Activated T-cell treated with anti-CD3 and anti-CD28 coated beads, Interleukin-2, amount 50 U/mL, for 48 hours (primary cell): ENCODE data around the gene FBLN7.
"Not testable (repeated sequence)": the region's sequence is repeated elsewhere in the genome, so short reads cannot be mapped to it uniquely, and the experiment has no call there.

Experiments
- DNase-seq, 2 experiments: peaks; one replicate each; pipeline ENCODE4 v3.0.0-alpha.2; 2020

FBLN7 gene

DNA sequence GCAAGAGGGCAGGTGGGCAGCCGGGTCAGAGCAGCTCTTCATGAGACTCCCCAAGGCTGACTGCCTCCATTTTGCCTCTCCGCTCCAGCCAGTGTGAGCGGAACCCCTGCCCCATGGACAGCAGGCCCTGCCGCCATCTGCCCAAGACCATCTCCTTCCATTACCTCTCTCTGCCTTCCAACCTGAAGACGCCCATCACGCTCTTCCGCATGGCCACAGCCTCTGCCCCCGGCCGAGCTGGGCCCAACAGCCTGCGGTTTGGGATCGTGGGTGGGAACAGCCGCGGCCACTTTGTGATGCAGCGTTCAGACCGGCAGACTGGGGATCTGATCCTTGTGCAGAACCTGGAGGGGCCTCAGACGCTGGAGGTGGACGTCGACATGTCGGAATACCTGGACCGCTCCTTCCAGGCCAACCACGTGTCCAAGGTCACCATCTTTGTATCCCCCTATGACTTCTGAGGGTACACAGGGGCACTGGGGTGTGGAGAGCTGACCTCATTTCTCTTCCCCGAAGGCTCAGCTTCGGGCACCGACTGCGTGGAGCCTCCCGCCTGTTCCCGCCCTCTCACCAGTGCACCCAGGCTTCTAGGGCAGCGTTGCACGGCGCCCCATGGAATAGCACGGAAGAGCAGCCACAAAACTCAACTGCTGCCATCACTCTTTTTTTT lies 49.0 kb downstream of the FBLN7 start:
- no peak for DNase-seq

DNA sequence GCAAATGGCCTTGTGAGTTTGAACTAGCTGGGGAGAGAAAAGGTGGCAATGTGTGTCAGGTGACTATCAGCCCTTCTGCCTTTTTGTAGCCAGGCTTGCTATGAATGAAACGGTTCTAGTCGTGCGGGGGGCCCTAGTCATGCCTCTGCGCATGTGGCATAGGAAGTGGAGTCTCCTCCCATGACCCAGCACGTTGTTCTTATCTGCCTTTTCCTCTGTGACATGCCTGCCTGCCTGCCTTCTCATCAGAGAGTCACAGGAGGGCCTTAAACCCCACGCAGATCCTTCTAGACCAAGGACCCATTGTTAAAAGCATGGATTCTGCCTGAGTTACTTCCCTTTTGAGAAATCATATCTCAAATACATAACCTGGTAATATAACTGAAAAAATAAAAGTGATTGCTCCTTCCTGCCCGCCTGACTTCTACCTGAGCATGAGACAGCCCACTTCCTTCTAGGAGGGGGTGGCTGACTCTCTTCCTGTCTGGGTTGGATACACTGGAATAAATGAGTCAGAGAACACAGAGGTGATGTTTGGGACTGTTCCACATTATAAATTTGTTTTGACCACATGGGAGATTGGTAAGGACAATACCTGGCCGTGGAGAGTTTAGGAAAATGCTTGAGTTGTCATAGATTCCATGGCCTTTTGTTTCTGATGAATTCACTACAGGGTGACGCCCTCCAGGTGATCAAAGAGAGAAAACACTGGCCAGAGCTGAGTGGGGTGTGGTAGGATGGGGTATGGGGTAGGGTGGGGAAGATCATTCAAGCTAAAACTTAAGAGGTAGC lies 49.8 kb downstream of the FBLN7 start:
- DNase-seq, result peak; percentile 82 to 83

DNA sequence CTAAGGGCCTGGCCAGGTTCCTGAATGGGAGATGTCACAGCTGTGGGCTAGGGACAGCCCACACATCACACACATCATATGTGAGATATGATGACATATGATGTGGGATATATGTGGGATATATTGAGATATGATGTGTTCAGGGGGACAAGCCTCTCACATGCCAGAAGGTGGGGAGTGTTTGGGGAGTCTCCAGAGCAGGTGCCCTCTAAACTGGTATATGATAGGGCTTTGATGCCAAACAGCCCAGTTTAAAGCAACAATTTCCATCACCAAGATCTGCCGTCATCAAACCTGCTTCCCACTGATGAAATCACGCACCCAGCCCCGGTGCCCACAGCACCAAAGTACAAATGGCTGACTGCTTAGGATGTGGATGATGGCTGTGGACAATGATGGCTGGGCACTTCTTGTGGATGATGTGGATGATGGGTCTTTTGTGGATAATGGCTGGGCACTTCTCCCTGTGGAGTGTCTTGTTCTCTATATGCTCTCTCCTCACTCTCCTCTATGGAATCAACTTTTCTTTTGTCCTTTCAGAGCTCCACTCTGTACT lies 50.9 kb downstream of the FBLN7 start:
- DNase-seq, result peak in 1 of 2 experiments; percentile 43

DNA sequence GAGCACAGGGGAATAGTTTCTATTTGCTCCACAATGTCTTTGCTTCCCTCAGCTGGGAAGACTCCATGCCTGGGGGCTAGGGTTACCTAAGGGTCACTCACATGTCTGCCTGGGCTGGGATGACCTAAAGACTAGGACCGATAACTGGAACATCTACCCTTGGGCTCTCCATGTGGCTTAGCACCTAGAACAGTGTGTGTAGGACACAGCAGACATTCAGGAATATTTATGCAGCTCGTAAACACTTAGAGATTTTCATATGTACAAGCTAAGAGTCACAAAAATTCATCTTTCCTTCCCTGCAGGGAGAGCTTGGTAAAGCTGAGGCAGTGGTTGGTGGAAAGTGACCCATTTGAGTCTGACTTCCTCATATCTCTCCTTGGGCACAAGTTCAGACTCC lies 55.8 kb downstream of the FBLN7 start:
- no peak for DNase-seq

DNA sequence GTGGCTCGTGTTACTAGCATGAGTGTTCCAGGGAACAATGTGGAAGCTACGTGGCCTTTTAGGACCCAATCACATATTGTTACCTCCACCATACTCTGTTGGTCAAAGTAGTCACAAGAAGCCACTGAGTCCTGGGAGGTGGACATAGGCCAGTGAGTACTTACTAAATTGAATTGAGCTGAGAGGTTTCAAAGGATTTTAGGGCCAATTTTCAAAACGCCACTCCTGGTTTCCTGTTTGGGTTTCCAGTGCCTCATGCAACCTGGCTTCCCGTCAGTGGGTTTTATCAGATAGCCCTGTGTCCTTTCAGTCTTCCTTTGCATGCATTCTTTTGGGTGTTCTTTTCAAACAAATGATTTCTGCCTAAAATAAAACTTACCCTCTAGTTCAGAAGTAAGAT lies 56.3 kb downstream of the FBLN7 start:
- no peak for DNase-seq

DNA sequence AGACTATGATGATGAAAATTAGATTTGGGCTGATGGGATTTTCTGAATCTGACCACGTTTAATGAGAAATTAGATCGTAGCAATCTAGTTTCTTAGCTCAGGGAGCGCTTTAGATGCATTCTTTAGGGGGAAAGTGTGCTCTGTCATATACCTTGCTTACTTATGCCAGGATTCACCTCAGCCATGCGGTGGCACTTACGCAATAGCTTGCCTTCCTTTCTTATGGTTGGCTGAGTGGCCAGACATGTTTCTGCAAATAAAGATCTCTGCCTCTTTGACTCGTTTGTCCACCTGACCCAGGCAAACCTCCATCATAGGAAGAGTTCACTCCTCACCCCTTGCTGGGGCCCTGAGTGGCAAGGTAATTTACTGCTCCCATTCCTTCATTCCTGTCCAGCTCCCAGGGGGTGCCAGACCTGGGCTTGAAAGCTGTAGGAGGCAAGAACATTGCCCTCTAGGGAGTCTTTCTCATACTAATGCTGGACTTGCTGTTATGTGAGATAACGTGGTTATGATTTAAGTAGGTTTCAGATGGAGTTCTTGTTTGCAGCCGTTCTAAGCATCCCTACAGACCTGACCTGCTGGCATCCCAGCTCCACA lies 57.1 kb downstream of the FBLN7 start:
- no peak for DNase-seq

DNA sequence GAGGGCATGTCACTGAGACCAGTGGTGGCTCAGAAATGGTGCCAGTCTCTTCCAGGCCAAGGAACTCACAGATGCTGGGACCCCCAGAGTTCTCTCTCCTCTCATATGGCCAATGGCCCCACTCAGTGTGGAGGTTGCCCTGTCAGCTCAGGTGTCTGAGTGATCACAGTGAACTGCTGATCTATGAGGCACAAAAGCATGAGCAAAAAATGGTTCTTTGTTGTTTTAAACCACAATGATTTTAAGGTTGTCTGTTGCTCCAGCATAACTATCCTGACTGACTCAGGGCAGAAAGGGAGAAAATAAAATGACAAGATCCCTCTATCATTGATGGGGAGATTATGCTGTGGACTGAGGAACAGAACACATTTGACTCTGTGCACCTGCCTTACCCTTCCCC lies 57.8 kb downstream of the FBLN7 start:
- no peak for DNase-seq

DNA sequence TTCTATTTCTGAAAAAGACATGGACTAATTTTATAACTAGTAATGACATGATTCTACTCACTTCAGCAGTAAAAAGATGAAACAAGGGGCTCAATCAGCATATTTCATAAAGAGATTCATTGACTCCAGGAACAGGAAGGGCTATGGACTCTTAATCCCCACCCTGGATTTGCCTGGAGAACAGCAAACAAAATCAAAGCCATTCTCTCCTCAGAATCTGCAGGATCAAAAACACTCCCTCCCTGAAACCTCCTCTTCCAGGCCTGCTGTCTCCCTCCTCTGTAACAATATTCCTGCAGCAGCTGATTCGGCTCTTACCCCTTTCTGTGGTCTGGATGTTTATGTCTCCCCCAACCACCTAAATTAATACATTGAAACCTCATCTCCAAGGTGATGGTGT lies 59.7 kb downstream of the FBLN7 start:
- DNase-seq, result no peak

DNA sequence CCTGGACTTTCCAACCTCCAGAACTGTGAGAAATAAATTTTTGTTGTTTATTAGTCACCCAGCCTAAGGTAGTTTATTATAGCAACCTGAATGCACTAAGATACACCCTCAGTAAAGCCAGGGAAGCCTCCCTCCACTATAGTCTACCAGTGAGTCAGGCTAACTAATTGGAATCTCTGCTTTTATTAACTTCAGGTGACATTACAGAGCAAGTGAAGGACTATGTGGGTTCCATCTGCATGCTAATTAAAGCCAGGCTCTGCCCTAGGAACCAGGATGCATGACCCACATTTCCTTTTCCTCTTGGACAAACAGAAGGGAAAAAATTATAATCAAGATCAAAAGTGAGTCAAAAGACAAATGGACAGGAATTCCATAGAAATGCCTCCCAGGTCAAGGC lies 60.6 kb downstream of the FBLN7 start:
- no peak for DNase-seq

DNA sequence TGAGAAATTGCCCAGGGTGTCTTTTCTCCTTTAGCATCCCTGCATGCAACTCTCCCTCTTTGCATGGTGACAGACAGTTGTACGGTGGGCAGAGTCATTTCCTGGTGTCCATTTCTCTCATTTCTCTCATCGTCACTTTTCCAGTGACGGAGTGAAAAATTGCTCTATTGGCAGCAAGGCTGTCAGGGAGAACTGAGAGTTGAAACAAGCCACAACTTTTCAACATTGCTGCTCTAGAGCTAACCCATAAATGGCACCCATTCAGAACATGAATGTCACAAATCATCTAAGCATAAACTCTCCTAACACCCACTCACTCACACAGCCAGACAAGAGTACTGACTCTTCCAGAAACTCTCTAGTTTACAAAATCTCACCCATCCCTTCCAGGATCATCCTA lies 61.0 kb downstream of the FBLN7 start:
- no peak for DNase-seq

DNA sequence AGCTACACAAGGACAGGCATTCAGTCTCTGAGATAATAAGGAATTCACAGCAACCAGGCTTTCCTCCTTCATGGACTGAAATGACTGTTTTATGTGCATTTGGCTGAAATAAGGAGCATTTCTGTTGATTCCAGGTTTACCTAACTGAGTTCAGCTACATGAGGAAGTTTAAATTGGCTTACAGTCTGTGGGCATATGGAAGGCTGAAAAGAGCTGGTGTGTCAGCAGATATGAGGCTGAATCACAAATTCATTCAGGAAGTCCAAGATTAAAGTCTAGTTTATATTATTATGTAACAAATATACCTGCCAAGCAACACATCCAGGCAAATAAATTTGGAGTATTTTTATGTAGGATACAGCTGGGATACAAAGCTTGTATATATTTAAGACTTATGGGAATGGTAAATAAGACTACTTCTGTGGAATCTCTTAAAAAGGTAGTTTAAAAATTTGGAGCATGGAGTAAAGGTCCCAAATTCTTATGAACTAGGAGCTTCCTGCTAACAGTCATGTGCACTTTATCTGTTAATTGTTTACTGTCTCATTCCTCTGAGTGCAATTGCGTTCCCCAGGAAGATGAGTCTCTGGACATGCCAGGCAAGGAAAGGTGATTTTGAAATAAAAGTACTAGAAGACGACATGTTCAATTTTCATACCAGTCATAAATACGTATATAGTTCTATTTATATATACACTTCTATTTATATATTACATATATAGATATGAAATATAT lies 63.7 kb downstream of the FBLN7 start:
- no peak for DNase-seq

DNA sequence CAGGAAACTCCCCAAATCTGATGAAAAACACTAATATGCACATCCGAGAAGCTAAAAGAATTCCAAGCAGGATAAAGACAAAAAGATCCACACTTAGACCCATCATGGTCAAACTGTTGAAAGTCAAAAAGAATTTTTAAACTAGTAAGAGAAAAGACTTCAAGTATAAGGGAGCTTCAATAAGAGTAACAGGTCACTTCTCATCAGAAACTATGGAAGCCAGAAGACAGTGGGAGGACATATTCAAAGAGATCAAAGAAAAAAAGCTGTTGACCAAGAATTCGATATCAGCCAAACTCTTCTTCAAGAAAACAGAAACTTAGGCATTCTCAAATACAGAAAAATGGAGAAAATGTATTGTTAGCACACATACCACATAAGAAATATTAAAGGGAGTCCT lies 66.2 kb downstream of the FBLN7 start:
- no peak for DNase-seq

DNA sequence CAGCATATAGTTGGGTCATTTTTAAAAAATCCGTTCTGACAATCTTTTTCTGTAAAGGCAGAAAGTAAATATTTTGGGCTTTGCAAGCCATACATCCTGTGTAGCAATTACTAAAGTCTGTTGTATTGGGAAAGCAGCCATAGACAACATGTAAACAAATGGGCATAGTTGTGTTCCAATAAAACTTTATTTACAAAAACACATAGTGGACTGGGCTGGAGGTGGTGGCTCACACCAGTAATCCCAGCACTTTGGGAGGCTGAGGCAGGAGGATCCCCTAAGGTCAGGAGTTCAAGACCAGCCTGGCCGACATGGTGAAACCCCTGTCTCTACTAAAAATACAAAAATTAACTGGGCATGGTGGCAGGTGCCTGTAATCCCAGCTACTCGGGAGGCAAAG lies 69.7 kb downstream of the FBLN7 start:
- not testable (repeated sequence) for DNase-seq

DNA sequence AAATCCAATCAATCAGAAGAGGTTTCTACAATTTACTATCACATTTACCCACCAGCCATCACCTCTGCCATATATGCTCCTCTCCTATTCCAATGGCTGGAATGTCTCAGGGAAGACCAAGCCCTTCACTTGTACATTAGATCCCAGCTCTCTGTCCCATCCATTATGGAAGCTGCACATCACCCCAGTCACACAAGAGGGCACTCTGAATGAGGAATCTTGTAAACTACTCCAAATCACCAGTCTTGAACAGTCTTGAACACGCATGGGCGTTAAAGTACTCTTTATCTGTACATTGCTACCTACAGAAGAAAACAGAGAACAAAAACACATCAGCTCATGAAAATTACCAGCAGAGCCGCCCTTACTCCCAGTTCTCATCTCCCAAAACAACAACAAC lies 78.0 kb downstream of the FBLN7 start:
- no peak for DNase-seq

DNA sequence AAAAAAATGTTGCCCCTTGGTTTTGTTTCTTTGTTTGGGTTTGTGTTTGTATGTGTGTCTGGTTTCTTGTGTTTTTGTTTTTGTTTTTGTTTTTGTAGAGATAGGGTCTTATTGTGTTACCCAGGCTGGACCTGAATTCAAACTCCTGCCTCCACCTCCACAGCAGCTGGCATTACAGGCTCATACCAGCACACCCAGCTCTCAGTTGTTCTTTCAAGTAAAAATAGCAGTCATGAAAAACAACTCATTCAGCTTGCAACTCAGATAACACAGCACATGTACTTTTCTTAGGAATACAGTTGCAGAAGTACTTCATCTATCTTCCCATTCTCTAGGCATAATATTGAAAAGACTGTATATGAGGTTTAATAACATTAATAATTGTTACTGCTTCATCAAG lies 79.7 kb downstream of the FBLN7 start:
- no peak for DNase-seq

DNA sequence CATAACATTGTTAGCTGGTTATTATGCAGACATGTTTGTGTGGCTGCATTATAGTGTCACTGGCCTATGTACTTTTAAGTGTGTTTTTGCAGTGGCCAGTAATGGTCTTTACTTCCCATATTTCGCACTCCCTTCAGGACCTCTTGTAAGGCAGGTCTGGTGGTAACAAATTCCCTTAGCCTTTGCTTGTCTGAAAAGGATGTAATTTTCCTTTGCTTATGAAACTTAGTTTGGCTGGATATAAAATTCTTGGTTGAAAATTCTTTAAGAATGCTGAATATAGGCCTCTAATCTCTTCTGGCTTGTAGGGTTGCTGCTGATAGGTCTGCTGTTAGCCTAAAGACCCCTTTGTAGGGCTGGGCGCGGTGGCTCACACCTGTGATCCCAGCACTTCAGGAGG lies 82.0 kb downstream of the FBLN7 start:
- DNase-seq, result no peak

DNA sequence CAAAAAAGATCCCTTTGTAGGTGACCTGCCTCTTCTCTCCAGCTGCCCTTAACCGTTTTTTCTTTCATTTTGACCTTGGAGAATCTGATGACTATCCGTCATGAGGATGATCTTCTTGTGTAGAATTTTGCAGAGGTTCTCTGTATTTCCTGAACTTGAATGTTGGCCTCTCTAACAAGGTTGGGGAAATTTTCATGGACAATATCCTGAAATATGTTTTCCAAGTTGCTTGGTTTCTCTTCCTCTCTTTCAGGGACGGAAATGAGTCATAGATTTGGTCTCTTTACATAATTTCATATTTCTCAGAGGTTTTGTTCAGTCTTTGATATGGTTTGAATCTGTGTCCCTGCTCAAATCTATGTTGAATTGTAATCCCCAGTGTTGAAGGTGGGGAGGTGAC lies 82.6 kb downstream of the FBLN7 start:
- DNase-seq, result no peak

DNA sequence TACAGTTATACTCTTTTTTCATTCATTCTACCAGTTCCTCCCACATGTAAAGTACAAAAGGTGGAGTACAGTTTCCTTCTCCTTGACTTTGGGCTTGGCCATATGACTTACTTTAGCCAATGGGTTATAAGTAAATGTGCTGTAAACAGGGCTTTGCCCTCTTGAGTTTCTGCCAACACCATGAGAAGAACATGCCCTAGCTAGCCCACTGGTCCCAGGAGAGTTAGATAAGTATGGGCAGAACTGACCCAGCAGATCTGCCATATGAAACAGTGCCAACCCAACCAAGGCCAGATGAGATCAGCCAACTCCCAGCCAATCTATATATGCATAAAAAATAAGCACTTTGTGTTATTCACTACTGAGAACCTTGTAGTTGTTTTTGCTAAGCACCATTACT lies 91.2 kb downstream of the FBLN7 start:
- DNase-seq, result no peak

DNA sequence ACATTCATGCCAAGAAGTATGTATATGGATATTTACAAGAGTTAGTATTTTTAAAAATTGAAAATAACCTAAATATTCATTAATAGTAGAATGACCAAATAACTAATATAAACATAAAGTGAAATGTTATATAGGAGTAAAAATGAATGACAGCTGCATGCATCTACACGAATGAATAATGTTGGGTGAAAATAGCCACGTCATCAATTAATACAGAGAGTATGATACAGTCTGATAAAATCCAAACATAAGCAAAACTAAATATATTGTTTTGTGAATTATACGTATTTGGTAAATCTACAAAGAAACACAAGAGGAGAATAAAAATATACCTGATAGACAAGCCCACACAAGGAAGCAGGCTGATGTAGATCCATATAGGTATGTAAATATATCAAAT lies 92.2 kb downstream of the FBLN7 start:
- DNase-seq, result no peak
